DMS 273 (cell line): ENCODE measurements around the gene CNDP2.

Experiments
- DNase-seq: peaks from one replicate; lab custom pipeline; 2025; ENCODE audit not compliant: unreplicated experiment; lab: John Stamatoyannopoulos, UW

Gene CNDP2

DNA sequence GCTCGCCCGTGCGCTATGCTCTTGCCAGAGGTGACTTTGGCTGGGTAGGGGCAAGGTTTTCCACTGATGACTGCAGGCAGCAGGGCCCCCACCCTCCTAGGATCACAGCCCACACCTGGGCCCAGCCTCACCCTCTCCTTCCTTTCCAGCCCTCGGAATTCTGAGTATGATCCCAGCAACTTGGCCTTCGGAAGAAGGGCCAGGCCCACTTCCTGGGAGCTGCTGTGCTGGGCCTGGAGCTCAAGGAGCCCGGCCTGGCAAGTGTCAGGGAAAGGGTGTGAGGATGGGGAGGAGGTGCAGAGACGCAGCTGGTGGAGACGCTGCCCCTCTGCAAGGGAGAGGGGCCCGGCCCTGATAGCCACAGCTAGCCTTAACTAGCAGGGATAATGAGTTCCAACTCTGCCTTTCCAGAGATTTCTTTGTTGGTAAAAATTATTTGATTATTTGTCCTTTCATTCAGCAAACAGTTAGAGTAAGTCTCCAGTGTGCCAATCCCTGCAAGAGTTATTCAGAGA lies 36.4 kb downstream of the CNDP2 start:
- DNase-seq = no peak

DNA sequence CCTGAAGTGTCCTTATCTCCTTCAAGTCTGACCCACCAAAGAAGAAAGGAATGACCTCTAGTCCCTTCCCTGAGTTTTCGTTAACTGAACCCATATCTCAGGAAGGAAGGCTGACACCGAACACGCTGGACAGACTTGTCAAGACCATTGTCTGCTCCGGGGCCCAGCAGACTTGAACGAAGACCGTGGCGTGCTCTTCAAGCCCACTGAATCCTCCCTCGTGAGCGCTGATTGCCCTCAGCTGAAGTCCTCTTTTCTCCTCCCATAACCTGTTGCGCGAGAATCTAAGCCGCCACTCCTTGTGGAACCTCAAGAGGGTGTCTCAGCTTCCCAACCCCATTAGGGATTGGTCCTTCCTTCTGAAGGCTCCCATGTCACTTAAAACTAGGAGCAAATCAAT lies 37.5 kb downstream of the CNDP2 start:
- no peak for DNase-seq

DNA sequence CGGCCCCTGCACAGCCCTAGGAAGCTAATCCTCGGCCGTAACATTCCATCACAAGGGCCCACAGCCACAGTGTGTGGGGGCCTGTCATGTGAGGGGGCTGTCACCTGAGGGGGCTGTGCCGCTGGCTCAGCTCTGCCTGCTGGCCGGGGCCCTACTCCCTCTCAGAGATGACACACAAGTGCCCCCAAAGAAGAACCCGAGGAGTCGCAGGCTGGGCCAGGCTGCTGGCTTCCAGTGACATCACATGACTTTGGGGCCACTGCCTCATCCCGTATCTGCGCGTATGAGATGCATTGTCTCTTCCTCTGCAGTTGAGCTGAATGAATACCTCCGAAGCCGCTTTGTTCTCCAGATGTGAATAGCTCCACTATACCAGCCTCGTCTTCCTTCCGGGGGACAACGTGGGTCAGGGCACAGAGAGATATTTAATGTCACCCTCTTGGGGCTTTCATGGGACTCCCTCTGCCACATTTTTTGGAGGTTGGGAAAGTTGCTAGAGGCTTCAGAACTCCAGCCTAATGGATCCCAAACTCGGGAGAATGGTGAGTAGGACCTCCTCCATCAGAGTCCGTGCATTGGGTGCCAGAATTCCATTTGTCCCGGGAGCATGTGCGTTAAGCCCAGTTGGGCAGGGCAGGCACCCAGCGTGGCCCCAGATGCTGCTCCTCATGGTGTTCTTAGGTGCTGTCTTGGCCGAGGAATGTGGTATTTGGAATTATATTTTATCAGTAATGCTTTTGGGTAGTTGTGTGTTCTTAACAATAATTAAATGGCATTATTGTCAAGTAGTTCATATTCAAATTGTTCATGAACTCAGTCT lies 38.2 kb downstream of the CNDP2 start, which contains the start of gene CNDP1:
CNDP1 (plus strand) TSS at position 351 of the 820 bp plus-strand sequence; CDS start at position 519, 168 bp downstream.
- DNase-seq = no peak

DNA sequence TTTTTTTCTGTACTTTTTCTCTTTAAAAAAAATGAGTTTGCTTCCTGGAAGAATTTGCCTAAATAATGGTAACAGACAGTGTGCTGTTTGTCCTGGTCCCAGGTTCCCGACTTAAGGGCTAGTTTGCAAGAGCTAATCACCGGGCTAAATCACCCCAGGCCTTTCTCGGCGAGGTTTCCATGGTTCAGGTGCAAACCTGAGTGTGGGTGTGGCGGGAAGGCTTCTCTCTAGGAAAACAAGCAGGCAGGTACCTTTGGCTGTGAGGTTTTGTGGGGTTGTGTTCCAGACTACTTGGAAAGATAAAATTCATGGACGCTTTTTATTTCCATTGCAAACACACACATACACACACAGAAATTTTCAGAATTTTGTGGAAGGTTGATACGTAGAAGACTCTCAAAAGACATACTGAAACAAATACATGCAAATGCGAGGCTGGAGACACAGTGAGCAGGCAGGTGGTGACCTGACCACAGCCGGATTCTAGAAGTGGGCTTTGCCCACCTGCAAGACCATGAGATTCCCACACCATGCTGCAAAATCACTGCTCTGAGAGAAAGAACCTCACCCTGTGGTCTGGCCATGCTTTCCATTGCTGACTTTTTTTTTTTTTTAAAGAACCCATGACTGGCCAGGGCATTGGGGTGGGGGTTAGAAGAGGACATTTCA lies 39.0 kb downstream of the CNDP2 start:
- no peak for DNase-seq

DNA sequence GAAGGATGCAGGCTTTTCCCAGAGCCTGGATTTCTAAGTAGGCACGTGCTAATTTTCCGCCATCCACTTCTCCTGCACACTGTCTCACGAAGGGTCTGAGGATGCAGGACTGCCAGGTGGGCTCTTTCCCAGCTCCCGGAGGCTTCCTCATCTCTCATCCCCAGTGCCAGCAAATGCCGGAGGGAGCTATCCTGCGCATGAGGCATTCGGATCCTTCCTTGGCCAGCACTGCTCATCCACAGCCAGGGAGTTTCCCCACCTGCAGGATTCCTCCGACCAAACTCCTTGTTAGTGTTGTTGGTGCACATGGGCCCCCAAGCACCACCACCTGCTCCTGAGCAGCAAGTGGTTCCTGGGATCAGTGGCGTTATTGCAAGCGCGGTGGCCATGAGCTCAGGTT lies 43.1 kb downstream of the CNDP2 start:
- no peak for DNase-seq

DNA sequence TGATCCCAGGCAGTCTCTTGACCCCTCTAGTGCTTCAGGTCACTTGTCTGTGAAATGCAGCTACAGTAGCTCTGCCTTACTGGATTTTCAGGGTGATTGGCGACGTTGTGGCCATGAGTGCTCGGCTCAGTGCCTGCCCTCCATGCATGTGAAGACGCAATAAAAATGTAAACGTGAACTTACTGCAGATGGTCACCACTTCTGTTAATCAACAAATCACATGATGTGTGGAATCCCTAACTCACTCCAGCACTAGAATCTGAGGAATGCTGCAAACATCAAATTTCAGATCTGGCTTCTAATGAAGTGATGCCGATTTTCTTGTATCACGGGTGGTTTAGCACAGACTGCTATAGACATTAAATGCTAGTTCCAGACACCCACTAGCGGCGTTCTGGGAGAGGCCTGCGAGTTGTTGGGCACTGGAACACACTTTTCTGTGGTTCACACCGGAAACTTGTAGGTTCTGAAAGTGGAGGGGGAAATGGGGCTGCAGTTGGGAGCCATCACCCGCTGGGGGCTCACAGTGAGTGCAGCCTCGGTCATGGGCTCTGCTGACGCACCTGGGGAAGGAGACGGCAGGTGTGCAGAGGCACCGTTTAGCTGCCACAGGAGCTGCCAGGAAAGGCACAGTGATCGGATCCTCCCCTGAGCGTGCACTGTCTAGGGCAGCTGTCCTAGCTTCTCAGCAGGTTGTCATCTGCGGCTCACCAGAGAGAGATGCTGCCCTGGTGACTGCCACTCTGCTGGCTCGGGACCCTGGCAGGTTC lies 44.7 kb downstream of the CNDP2 start:
- no peak for DNase-seq

DNA sequence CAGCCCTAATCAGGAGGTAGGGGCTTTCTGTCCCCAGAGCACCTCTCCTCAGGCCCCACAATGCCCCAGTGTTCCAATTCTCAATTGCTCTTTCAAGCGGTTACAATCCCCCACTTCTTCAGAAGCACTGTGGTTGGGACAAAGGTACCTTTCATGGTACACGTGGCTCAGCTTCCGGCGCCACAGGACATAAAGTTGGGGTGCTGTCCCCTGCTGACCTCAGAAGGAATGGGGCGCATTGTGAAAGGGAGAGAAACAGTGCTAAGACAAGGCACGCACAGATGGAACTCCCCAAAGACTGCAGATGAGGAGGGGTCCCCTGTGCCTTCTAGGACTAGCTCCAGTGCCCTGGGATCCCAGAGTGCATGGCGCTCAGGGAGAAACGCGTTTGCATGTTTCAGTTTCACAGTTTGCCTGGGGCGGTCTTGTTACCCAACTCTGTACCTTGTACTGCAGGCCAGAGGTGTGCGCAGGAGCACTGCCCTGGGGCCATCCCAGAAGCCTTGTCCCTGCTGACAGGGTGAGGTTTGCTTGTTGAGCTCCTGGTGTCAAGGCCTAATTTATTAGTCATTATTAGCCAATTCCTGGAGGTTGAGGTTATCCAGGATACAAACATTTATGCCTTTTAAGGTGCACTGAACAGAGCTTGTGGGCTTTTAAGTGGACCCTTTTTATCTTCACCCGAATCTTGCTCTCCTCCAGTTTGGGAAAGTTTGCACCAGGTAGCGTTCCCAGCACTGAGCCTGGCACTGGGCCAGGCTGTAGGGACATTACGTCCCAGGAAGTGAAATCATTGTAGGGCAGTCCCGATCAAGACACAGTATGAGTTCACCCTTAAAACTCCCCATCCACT lies 45.8 kb downstream of the CNDP2 start:
- DNase-seq = no peak

DNA sequence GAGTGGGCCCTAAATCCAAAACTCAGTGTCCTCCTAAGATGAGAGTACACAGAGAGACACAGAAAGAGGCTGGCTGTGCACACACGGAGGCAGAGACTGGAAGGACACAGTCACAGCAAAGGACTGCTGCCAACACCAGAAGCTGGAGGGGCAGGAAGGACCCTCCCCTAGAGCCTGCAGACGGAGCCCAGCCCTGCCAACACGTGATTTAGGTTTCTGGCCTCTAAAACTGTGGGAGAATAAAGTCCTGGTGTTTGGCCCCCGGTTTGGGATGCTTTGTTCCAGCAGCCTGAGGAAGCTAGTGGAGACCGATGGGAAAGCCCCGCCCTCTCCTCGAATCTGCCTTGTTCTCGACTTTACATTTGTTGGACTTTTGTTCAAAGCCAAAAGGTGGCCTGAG lies 48.7 kb downstream of the CNDP2 start:
- no peak for DNase-seq

DNA sequence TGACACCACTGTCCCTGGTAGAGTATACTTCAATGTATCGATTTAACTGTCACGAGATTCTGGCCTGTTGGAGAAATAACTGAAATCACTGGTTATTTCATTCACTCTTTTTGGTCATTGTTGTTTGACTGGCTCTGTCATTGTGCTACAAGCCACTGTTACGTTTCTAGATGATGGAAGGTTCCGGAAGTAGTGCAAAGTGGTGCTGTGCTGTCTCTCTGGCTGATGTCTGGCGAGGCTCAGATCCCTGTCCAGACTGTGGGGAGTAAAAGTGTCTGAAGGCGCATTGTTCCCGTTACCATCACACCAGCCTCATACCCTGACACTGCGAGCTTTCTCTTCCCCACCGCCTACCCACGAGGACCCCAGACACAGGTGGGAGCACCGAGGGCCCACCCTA lies 49.8 kb downstream of the CNDP2 start:
- DNase-seq = no peak

DNA sequence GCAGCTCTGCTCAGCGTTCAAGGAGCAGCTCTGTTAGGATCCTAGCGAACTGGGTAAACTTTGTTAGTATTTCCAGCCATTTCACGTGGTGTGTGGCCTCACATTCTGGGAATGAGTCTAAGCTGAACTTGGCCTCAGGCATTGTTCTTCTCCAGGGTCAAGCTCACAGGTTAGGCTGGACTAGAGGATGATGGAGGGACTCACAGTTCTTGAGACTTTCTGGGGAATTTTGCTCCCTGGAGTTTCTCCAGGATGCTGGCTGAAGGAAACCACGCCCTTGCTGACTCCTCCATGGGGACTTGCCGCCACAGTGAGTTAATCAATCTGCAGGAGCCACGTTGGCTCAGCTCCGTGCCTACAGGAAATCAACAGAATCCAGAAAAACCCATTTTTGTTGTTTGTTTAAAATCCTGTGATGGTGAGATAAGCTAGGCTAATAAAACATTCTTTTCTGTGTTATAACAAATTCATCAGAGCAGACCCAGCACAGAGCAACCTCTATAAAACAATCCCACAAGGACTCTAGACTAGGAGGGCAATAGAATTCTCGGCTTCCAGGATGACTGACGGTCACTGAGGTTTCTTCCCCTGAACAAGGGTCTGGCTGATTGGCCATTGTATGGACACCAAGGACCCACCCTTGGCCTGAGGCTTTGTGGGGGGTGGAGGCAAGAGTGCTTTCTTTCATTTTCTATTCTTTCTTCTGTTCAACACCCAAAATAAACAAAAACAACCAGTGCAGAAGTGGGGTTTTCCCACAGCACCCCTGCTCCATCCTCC lies 50.8 kb downstream of the CNDP2 start:
- no peak for DNase-seq

DNA sequence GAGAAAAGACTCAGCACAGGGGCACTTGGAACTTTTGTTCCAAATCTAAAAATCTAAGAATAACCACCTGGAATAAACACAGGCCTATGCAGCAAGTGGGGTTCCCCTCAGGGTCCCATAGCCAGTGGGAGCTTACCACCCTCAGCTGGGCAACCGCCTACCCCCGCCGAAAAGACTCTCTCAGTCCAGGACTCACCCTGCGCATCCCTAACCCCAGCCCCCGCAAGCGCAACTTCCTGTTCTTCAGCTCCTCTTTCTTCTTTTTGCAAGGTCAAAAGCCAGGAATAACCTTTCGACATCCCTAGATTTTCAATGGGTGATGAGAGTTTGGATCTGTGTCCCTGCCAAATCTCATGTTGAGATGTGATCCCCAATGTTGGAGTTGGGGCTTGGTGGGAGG lies 51.7 kb downstream of the CNDP2 start:
- DNase-seq = no peak

DNA sequence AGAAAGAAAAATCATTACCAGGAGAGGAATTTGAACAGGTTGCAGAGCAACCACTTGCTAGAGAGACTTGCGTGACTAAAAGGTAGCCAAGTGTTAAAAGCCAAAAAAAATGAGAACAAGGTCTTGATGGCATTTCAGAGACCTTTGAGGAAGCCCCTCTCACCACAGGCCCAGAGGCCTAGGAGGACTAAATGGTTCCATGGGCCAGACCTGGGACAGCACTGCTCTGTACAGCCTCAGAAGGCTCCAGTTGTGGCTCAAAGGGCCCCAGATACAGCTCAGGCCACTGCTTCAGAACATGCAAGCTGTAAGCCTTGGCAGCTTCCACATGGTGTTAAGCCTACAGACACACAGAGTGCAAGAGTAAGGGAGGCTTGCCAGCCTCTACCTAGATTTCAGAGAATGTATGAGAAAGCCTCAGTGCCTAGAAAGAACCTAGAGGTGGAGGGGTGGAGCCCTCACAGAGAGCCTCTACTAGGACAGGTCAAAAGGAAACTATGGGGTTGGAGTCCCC lies 53.5 kb downstream of the CNDP2 start:
- DNase-seq = no peak

DNA sequence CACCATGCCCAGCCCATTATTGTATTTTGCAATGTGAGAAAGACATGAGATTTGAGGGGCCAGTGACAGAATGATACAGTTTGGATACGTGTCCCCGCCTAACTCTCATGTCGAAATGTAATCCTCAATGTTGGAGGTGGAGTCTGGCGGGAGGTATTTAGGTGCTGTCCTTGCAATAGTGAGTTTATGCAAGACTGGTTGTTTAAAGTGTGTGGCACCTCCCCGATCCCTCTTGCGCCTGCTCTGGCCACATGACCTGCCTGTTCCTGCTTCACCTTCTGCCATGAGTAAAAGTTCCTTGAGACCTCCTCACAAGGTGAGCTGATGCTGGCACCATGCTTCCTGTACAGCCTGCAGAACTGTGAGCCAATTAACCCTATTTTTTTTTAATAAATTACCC lies 54.7 kb downstream of the CNDP2 start:
- no peak for DNase-seq

DNA sequence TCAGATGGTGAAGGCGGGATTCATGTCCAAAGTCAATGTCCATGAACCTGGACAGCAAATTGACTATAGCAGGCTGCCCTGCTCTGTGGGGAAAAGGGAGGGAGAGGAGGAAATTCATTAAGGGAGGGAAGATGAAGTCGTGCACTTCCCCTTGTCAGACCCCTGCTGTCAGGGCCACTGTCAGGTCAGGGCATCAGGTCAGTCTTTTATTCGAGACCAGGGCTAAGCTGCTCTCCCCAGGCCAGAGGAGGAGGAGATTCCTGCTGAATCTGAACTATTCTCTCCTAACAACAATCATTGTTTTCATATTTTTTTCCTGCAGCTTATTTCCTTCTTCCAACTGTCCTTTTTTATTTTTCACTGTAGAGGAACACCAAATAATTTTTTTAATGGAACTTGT lies 55.3 kb downstream of the CNDP2 start:
- no peak for DNase-seq

DNA sequence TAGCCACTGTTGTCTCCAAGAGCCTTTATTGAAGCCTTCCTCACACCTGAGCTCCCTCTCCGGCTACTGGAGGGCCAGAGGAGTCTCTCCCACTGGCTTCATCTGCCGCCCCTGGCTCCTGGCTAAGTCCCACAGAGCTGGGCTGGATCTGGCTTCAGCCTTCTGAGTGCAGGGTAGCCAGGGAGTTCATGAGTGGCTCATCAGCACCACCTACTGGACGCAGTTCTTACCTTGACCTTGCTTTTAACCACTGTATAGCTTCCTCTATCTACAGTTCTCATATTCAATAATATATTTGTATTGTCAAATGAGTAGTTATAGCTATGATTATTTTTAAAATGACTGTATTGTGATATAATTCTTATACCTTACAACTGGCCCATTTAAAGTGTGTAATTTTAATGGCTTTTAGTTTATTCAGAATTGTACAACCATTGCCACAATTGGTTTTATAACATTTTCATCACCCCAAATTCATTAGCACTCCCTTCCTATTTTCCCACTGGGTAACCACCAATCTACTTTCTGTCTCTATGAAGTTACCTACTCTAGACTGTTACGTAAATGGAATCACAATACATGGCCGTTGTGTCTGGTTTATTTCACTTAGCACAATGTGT lies 55.9 kb downstream of the CNDP2 start:
- peak; percentile 90 for DNase-seq

DNA sequence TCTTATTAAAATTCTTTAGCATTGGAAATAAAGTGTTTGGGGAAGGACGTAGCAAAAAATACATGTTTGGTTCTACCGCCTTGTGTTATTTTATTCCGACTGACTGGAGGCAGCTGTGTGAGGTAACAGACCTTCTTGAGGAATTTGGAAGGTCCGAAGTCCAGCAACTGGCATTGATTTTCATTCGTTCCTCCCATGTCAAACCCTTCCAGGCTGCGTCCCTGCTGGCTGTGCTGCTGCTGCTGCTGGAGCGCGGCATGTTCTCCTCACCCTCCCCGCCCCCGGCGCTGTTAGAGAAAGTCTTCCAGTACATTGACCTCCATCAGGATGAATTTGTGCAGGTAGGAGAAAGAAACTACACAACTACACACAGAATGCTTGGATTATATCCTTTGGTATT lies 60.0 kb downstream of the CNDP2 start:
- DNase-seq = no peak

DNA sequence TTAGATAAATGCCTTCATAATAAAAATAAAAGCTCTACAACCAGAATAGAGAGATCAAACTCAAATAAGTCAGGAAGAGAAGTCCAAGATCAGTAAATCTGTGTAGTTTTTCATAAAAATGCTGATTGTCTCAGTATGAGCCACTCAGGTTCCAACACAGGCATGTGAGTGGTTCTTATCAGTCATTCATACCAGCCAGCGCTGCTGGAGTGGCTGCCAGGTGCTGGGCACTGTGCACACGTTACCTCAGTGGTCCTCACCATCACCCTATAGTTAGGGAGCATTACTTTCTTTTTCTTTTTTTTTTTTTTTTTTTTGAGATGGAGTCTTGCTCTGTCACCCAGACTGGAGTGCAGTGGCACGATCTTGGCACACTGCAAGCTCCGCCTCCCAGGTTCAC lies 61.9 kb downstream of the CNDP2 start:
- DNase-seq = no peak

DNA sequence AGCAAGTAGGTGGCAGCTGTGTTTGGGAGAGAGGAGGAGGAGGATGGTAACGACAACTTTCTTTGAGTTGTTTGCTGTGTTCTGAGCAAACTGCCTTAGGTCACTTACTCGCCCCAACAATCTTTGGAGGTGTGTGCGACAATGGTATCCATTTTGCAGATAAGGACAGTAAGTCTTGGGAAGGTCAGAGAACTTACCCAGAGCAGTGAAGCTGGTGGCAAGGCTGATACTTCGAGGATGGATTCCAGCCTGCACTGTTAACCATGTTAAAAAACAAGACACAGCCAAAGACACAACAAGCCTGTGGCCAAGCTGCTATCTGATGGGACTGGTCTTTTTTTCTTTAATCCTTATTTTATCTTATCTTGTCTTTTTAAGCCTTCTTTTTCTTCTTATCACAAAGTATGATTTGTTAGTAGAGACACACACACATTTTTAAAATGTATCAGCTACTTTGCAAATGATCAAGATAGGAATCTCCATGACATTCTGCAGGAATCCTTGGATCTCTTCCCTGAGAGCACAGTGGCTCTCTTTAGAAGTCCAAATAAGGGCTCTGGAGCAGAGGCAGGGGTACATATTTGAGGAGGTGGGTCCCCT lies 66.1 kb downstream of the CNDP2 start:
- DNase-seq = no peak

DNA sequence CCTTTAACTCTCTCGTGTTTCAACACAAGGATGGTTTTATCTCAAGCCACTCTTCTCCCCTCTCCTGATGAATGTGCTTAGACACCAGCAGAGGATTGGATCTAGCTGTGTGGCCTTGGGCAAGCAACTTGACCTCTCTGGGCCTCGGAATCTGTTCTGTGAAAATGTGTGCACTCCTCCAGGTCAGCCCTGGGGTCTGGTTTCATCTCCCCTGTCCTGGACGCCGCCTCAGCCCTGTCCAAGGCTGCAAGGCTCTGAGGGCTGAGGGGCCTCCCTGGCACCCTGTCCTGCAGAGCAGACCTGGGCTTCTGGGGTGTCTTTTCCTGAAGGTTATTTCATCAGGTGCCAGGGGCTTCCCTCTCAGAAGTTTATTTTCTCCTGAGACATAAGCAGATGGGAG lies 66.6 kb downstream of the CNDP2 start:
- no peak for DNase-seq
